Heart right ventricle (tissue), 16 donors: ENCODE data around the gene FIBIN. TPM values are rescaled to one million over a fixed set of nuclear protein-coding genes. Genes with fewer than 3 reads are reported as not detected.
A peak's percentile ranks its signal among the peaks of the same experiment; 100 is the strongest.

ENCODE experiments used
- ATAC-seq, 8 donors: fragments of 200-7000 bp; cut with Tn5 transposase; one replicate each; pipeline ENCODE4 v1.9.1; 2020; ENCODE audit warnings: mild to moderate bottlenecking in 8 of 8, moderate library complexity in 8 of 8, moderate number of reproducible peaks in 1 of 8
- DNase-seq, 2 donors: peaks; one replicate each; pipeline ENCODE4 v3.0.0-alpha.2; 2020
- H3K27ac ChIP-seq, 10 donors: fragments of 200-600 bp; sonication (generic) in 2 of 10; one replicate each; pipeline versions ENCODE4 v1.5.0 to v1.8.0; 2020 to 2022; ENCODE audit warnings: mild to moderate bottlenecking in 3 of 10
- H3K27me3 ChIP-seq, 7 donors: fragments of 200-600 bp; one replicate each; pipeline ENCODE4 v1.8.0; 2021 to 2022; ENCODE audit warnings: mild to moderate bottlenecking in 2 of 7
- H3K36me3 ChIP-seq, 9 donors: fragments of 200-600 bp; sonication (generic) in 1 of 9; one replicate each; pipeline versions ENCODE4 v1.5.0 to v1.8.0; 2020 to 2022; ENCODE audit warnings: mild to moderate bottlenecking in 2 of 9
- H3K4me1 ChIP-seq, 9 donors: fragments of 200-600 bp; sonication (generic) in 1 of 9; one replicate each; pipeline versions ENCODE4 v1.5.0 to v1.8.0; 2020 to 2022; ENCODE audit warnings: mild to moderate bottlenecking in 4 of 9
- H3K4me3 ChIP-seq, 10 donors: fragments of 200-600 bp; sonication (generic) in 2 of 10; one replicate each; pipeline versions ENCODE4 v1.5.0 to v1.8.0; 2020 to 2022; ENCODE audit warnings: mild to moderate bottlenecking in 7 of 10, moderate library complexity in 2 of 10
- H3K9me3 ChIP-seq, 11 donors: fragments of 200-600 bp in 10 of 11; sonication (generic) in 2 of 11; one replicate each; pipeline versions ENCODE4 v1.5.0 to v1.8.0; 2013 to 2022; ENCODE audit warnings: mild to moderate bottlenecking in 2 of 11, control low read depth in 1 of 11, moderate library complexity in 1 of 11
- WGBS, 2 donors: extraction: QIAGEN DNeasy Blood & Tissue Kit; methylation state at CpG; one replicate each; pipeline ENCODE4 v1.1.7; 2013; ENCODE audit warnings: inconsistent platforms in 1 of 2; 5-methylcytosine and 5-hydroxymethylcytosine counted together
- intact Hi-C, 10 donors: fragments of 100-400 bp; cut with DNase I; formaldehyde crosslinking; loops; one replicate each; pipeline versions ENCODE4 v1.11.1 to v1.14.2; 2022
- polyA plus RNA-seq, 2 donors: library from polyadenylated mRNA; stranded (reverse); fragments of 200-250 nt; gene quantifications; one replicate each; pipeline ENCODE4 v1.2.3, GENCODE V29; 2013
- total RNA-seq, 10 donors: library from RNA; stranded (reverse); fragmentation: NEBNext Ultra II Directional in 3 of 10; extraction: Animal tissue kit (Norgen Biotek cat#: 25700) in 3 of 10; gene quantifications; one replicate each; pipeline versions ENCODE4 v1.2.1 to v1.2.4, GENCODE V29; 2021 to 2023
- TF ChIP-seq, protein P1 (sequence below), 9 donors: fragments of 200-600 bp; sonication (generic) in 2 of 9; IDR thresholded peaks; one replicate each; pipeline versions ENCODE4 v1.5.0 to v1.8.0; 2021 to 2022; ENCODE audit warnings: antibody characterized with exemption in 9 of 9, mild to moderate bottlenecking in 5 of 9, moderate library complexity in 1 of 9
- donor health status: Arrhythmogenic right ventricular cardiomyopathy.
- donor health status: ischemic (EF 13 %, LVEDD 7.1; RV severe dilation, severe dysfunction).
- donor health status: healthy with polysubstance abuse.
- donor health status: DM: no; HTN: yes; CAD: no.
- donor health status: DM: no; HTN: no; CAD: no.
- donor health status: ischemic (EF 25% LVEDD 6.9; RV normal size, moderate dysfunction).
- donor health status: ischemic (EF 25% LVEDD 5.7; RV mildly dilated, moderate dysfunction).
- donor health status: healthy.
- donor health status: DM: yes; HTN: yes; CAD: no.
- donor health status: Ischemic cardiomyopathy.
- donor health status: ischemic (EF 35%, LVEDD 5.7; RV mildly dilated, moderate dysfunction).
- donor health status: nonischemic (EF 11% LVEDD 7.7; RV severe dilation, severe dysfunction).
- donor health status: DM: yes; HTN: yes; CAD: no.
- donor health status: PGD.
- donor health status: ischemic (EF 29% LVEDD 5.4; RV normal size, mild dysfunction).
- donor health status: nonischemic (EF 23%, LVEDD 6.1; RV moderate dilation, normal function).

The FIBIN gene
- total and polyA plus RNA-seq, 12 donors: 3.5 to 13.8 (median 5.9) TPM

DNA sequence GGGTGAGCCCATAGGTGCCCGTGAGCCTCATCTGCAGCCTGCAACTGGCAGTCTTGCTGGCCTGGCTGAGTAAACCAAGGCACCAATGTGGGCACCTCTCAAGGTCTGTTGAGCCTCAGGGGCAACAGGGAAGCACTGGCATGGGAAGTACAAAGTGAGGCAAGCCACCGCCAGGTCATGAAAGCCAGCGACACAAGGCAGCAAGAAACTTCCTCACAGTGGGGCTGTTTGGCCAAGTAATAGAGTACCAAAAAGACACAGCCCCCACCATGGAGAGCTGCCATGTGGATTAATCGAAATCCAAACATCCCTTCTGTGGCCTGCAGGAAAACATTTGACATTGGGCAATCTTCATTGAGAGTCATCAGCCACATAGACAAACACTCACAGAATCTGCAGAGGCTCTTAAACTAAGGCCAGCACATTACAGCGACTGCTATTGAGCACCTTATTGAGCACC lies 43.6 kb upstream of the FIBIN start:
- TF ChIP-seq, protein P1, sequence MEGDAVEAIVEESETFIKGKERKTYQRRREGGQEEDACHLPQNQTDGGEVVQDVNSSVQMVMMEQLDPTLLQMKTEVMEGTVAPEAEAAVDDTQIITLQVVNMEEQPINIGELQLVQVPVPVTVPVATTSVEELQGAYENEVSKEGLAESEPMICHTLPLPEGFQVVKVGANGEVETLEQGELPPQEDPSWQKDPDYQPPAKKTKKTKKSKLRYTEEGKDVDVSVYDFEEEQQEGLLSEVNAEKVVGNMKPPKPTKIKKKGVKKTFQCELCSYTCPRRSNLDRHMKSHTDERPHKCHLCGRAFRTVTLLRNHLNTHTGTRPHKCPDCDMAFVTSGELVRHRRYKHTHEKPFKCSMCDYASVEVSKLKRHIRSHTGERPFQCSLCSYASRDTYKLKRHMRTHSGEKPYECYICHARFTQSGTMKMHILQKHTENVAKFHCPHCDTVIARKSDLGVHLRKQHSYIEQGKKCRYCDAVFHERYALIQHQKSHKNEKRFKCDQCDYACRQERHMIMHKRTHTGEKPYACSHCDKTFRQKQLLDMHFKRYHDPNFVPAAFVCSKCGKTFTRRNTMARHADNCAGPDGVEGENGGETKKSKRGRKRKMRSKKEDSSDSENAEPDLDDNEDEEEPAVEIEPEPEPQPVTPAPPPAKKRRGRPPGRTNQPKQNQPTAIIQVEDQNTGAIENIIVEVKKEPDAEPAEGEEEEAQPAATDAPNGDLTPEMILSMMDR (IDR thresholded peaks at IDR 0.05): no peak
- H3K27me3 ChIP-seq: no peaks in the 10 kb centered on the region
- H3K9me3 ChIP-seq: no peaks in the 10 kb centered on the region
- no peaks in the 10 kb centered on the region for H3K36me3 ChIP-seq
- peaks cover 0 to 9% (median 0%) of the 10 kb centered on the region in 9 donors for H3K4me1 ChIP-seq
- 86 to 94% methylated on average over 5 of the region's 5 CpGs for WGBS, 2 donors
- DNase-seq: no peak
- ATAC-seq: no peak
- peak overlapping the region in 3 of 10 donors; percentile 0 to 72 (median 41) for H3K27ac ChIP-seq
- no peak overlapping the region for H3K4me3 ChIP-seq
- intact Hi-C loops: no loop called here

DNA sequence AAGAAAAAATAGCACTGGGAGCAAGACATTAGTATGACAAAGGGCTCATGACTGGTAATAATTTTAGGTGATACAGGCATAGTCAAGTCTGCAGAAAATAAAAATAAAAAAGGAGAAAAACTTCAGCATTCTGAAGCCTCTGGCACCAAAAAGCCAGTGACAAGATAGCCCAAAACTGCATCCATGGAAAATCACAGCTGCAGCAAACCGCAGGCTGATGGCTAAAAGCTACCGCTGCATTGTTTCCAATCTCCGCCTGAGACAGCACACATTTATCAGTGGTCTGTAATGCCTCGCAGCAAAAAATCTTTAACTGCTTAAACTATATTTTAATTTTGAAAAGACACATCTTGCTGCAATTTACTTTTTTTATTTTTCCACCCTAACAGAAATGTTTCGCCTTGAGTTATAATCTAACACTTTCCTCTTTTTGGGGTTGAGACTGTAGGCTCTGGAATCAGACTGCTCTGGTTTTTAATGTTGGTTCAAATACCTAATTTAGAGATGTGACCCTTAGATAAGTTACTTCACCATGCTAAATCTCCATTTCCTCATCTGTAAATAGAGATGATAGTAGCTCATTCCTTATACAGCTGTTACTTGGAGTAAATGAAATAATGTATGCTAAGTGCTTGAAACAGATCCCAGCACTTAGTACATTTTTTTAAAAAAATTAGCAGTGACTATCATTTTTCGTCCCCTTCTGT lies 42.0 kb upstream of the FIBIN start:
- DNase-seq (no peak), ATAC-seq (no peak)
- Histone ChIP-seq H3K4me3 (no peak overlapping the region), H3K9me3 (no peaks in the 10 kb centered on the region), H3K36me3 (no peaks in the 10 kb centered on the region), H3K4me1 (peaks cover 0 to 7% (median 0%) of the 10 kb centered on the region in 9 donors), H3K27ac (peak overlapping the region in 5 of 10 donors; percentile 43 to 70 (median 58)), H3K27me3 (no peaks in the 10 kb centered on the region)
- TF ChIP-seq, protein P1 (IDR thresholded peaks at IDR 0.05): no peak
- WGBS, 2 donors: 69 to 74% methylated on average over 6 of the region's 6 CpGs
- intact Hi-C loops: no loop called here

DNA sequence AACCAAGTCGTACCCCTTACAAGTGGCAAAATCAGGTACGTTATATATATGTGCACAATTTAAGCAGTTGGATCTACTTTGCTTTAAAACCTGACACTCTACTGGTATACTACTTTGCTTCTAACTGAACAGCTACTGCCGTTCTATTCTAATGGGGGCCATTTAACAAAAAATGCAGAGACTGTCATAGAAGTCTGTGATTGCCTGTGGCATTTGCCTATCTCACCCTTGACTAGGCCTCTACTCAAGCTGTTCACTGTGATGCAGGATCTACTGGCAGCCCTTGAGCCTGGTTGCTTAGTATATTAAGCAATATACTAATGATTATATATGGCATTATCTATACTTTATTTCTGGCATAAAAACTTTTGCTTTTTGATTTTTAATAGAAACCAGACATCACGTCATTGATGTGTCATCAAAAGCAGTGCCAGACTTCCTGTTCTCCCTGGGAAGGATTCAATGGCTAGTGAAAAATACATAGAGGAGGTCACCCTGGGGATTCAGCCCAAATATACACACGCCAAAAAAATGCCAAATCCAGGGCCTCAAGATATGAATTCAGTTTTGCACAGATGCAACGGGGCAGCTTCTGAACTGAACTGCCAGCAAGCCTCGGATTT lies 40.0 kb upstream of the FIBIN start:
- TF ChIP-seq, protein P1 (IDR thresholded peaks at IDR 0.05): no peak
- 65 to 67% methylated on average over 7 of the region's 7 CpGs for WGBS, 2 donors
- Histone ChIP-seq H3K9me3 (no peaks in the 10 kb centered on the region), H3K4me3 (no peak overlapping the region), H3K27me3 (no peaks in the 10 kb centered on the region), H3K4me1 (no peaks in the 10 kb centered on the region), H3K27ac (peak overlapping the region in 4 of 10 donors; percentile 46 to 70 (median 54)), H3K36me3 (no peaks in the 10 kb centered on the region)
- DNase-seq (no peak), ATAC-seq (peak in 2 of 8 donors; percentile 39 to 40)
- intact Hi-C loops: no loop called here

DNA sequence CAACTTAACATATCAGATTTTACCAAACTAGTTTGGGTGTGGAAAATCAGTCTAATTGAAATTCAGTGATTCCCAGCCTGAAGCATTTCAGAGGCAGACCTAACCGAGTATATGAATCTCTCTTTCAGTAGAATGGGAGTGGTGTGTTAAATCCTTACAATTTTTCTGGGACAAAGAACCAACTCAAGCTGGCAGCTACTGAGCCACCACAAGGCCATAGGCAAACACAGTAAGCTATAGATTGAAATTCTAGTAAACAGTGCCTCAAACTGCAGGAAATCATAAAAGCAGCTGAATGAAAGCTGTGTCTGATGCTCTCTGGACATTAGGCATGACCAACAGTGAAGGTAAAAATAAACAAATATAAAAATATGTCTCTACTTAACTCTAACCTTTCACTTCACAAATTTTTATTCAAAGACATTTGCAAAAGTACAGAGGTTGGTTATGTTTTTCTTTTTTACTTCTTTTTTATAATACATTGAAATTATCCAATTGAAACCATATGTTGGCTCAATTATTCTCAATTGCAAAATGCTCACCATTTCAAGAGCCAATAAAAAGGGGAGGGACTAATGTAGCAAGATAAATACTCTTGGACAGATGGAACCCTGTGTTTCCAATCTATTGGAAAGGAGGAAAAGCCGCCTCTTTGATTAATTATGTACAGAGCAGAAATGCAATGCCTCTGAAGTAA lies 35.8 kb upstream of the FIBIN start:
- TF ChIP-seq, protein P1 (IDR thresholded peaks at IDR 0.05): no peak
- 82 to 90% methylated on average over 2 of the region's 2 CpGs for WGBS, 2 donors

More for the DNA sequence above, 35.8 kb upstream of the FIBIN start:
- intact Hi-C loops: no loop called here
- Histone ChIP-seq H3K27me3 (no peaks in the 10 kb centered on the region), H3K4me1 (no peaks in the 10 kb centered on the region), H3K27ac (no peak overlapping the region), H3K9me3 (no peaks in the 10 kb centered on the region), H3K36me3 (no peaks in the 10 kb centered on the region), H3K4me3 (no peak overlapping the region)
- DNase-seq (no peak), ATAC-seq (no peak)
